HL-60 (cell line): ENCODE measurements around the gene ACTL10.
A peak's percentile ranks its signal among the peaks of the same experiment; 100 is the strongest.

ENCODE experiments used
- CTCF ChIP-seq: IDR thresholded peaks from one replicate; pipeline ENCODE4 v1.5.1; 2011; ENCODE audit warnings: low read length, control low read depth, inconsistent platforms; ENCODE audit not compliant: insufficient read depth
- GABPA ChIP-seq: IDR thresholded peaks from 2 replicates; pipeline ENCODE4 v1.6.1; 2012; ENCODE audit warnings: low read depth
- POLR2AphosphoS5 ChIP-seq: IDR thresholded peaks from 2 replicates; pipeline ENCODE4 v1.6.1; 2012; ENCODE audit warnings: low read depth
- REST ChIP-seq: IDR thresholded peaks from 2 replicates; pipeline ENCODE4 v1.6.1; 2012; ENCODE audit warnings: low read depth; ENCODE audit not compliant: insufficient replicate concordance
- SPI1 ChIP-seq: IDR thresholded peaks from 2 replicates; pipeline ENCODE4 v1.6.1; 2012; ENCODE audit warnings: low read depth, mild to moderate bottlenecking, borderline replicate concordance

GRCh38 chr20:33663161-33664084 is 3.3 kb upstream of the ACTL10 start:
- no peak for TF ChIP-seq CTCF
- peak; percentile 46; the same call in 1 of the 2 replicates for TF ChIP-seq POLR2AphosphoS5
- TF ChIP-seq GABPA = peak; percentile 86
- TF ChIP-seq REST = no peak
- no peak for TF ChIP-seq SPI1
